ENCODE results near the gene HNRNPR.

HNRNPR gene

DNA sequence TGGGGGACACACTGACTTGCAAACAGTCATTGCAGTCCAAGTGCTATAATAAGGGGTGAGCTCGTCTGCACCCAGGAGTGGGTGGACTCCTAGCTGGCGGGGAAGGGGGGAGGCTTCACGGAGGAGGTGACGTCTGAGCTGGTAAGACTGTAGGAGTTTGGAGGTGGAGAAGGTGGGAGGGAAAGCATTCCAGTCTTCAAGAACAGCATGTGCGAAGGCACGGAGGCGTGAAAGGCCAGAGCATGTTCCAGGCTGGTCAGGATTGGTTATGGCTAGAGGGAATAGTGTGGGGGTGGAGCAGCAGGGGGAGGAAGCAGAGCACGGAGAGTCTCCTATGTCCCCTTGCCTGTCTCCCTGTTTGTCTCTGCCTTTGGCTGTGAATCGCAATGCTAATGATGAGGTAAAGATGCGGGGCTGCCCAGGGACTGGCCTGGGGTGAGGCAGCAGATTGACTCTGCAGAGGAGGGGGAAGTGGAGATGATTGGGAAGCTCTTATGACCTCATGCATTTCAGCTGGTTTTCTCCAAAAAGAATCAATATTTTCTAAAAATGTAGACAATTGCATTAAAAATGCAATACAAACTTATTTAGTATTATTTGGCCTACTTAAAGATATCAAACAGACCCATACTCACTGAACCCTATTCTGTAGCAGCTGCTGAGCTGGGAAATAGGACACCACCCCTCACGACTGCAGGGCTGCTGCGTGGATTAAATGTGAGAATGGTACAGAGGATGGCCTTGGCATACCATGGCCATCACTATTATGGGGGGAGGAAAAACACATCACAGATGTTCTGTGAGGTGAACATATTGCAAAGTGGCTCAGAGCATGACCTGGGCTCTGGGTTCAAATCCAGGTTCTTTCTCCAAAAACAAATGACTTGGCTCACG is 28.1 kb upstream of the HNRNPR start:
- TF ChIP-seq, protein P1, sequence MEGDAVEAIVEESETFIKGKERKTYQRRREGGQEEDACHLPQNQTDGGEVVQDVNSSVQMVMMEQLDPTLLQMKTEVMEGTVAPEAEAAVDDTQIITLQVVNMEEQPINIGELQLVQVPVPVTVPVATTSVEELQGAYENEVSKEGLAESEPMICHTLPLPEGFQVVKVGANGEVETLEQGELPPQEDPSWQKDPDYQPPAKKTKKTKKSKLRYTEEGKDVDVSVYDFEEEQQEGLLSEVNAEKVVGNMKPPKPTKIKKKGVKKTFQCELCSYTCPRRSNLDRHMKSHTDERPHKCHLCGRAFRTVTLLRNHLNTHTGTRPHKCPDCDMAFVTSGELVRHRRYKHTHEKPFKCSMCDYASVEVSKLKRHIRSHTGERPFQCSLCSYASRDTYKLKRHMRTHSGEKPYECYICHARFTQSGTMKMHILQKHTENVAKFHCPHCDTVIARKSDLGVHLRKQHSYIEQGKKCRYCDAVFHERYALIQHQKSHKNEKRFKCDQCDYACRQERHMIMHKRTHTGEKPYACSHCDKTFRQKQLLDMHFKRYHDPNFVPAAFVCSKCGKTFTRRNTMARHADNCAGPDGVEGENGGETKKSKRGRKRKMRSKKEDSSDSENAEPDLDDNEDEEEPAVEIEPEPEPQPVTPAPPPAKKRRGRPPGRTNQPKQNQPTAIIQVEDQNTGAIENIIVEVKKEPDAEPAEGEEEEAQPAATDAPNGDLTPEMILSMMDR (conservative IDR thresholded peaks at IDR 0.05) = no peak
- no peak overlapping the region for H3K27ac ChIP-seq

DNA sequence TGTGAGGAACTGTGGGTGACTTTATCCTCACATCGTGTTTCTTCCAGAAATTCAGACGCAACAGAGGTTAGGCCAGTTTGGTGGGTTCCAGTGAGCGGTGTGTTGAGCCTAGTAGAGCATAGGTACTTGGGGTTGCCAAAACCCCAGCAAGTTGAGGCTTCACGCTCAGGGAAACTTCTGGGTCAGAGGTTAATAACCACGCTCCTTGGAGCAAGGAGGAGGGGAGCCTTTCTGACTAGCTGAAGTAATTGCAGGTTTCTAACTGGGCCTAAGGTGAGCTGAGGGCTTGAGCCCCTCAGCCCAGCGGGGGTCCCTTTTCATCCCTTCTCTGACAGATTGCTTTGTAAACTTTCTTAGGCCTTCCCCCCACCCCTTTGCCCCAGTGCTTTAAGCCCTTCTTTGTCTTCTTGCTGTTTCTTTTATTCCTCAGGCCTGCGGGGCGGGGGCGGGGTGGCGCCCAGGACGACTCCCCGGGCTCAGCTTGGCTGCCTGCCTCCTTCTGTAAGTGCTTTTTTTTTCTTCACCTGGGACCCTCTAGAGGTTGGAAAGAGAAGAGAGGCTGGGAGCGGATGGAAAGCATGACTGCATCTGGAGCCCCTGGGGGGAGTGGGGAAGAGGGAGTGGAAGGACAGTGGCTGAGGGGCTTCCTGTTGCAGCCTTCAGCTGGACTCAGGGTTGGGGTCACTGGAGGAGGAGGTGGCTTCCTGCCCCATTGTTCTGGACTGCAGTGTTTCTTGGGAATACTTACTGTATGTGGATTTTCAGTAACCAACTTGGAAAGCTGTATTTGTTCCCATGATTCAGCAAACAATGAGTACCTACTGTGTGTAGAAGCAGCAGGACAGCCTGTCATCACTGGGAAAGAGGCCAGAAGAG is 26.9 kb upstream of the HNRNPR start:
- TF ChIP-seq, protein P1 (conservative IDR thresholded peaks at IDR 0.05) = no peak
- H3K27ac ChIP-seq = peak overlapping the region; percentile 91

DNA sequence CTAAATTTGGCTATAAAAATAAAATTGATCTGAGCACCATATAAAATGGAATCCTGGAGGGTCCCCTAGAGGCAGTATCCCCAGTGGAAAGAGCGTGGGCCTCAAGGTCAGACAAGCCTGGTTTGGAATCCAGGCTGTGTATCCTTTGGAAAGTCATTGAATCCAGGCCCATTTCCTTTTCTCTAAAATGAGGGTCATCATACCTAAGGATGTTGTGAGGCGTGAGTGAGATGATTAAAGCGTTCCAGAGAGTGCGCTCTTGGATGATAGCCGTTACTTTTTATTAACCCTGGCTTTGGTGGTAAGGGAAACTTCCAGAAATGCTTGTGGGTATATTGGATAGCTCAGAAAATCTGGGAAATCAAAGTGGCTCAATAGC is 26.2 kb upstream of the HNRNPR start:
- peak overlapping the region; percentile 91 for H3K27ac ChIP-seq
- TF ChIP-seq, protein P1 (conservative IDR thresholded peaks at IDR 0.05) = no peak

DNA sequence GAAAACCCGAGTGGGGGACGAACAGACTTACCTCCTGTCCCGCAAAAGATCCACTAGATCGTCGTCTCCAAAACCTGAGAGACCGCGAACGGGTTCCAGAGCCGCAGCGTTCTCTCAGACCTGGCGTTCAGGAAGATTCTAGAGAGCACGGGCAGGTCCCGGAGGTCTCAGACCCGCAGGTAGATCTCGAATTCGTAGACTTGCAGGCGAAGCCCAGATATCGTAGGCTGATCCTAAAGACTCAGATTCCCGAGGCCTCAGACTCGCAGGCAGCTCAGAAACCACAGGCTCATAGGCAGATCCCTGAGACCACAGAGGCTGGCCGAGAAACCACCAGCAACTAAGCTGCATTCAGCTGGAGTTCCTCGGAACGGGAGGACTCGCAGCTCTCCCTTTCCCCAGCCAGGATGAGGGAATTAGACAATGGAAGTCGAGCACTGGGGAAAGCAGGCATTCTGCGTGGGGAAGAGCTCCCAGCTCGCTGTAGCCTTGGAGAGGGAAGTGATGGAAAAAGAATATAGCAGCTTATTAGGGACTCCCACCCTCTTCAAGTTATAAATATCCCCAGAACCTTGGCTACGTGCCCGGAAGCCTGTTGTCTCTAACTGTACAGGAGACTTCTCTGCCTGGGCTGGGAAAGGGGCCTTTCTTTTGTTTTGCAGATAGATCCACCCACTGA is 25.4 kb upstream of the HNRNPR start, which contains the start of gene ZNF436:
Gene ZNF436, minus strand, starts transcription at position 502 of the 679 bp plus-strand sequence. CDS start 1,831 bp downstream, outside the sequence.
- TF ChIP-seq, protein P1 (conservative IDR thresholded peaks at IDR 0.05) = no peak
- H3K27ac ChIP-seq = peak within 1 kb of the TSS; percentile 91

DNA sequence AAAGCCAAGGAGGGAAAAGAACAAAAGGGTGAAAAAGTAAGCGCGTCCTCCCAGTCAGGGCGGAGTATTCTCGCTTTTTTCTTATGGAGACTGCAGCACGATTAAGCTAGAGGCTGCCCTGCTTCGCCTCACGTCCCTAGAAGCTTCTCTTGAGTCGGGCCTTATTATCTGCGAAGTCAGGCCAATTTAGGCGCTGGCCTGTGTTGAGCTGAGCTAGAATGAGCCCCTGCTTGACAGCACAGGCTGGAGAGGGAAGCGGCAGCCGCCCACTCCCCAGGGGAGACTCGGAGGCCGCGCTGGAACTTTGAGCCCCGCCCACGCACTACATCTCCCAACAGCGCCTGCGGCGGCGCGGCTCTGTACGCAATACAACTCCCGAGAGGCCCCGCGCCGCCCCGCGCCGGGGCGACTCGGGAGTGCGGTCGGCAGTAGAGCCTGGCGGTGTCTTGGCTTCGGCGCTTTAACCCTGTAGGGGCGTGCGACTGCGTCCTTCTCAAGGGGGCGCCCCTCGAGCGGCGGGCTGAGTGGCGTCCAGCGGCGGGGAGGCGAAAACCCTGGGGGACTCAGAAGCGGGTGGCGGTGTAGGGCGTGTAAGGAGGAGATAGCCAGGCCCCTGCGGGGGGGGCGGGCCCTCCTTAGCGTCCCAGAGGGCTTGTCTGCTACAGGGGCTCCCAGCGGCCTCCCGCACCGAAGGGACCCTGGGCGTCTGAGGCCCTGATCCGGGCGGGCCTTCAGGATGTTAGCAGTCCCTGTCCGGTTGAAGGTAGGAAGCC is 24.7 kb upstream of the HNRNPR start:
- peak overlapping the region; percentile 91 for H3K27ac ChIP-seq
- TF ChIP-seq, protein P1 (conservative IDR thresholded peaks at IDR 0.05) = no peak

DNA sequence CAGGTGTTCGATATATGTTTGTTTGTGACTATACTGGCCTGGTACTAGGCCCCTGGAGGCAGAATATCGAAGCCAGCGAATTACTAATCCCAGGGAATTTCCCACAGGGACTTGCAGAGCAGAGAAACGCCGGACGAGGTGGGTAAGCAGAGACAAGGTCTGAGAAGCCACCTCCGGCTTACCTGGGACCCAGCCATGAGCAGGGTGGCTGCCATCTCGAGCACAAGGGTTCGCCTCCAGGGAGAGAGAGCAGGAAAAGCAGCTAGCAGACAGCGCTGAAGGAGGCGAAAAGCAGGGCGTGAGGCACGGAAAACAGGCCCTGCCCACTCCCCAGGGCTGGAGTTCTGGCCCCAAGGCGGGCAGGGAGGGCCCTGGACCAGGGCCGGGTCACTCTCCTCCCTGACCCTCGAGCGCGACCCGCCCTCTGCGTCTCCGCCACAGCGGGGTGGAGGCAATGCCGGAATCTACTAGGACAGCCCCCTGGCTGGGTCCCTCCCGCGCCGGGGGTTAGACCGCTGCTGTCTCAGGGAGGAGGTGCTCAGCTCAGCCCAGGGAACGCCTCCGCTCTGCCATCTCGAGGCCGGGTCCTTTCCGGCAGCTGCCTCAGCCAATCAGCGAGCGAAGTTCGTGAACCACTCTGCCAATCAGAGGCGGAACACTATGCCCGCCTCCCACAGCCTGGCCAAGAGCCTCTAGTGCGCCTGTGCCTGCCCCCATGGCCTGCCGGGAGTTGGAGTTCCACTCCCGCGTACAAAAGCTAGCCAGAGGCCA is 23.9 kb upstream of the HNRNPR start:
- H3K27ac ChIP-seq = peak overlapping the region; percentile 91
- TF ChIP-seq, protein P1 (conservative IDR thresholded peaks at IDR 0.05) = no peak

Data from VCaP (cell line).